DOHH2 (cell line): ENCODE data around the gene BCL2L11.

Source experiments
- H3F3A ChIP-seq: fragments of 200-600 bp; sonication (generic), shearing (Covaris generic); 2 replicates; pipeline ENCODE4 v1.6.0; 2016; ENCODE audit warnings: antibody characterized with exemption, mild to moderate bottlenecking; ENCODE audit not compliant: control insufficient read depth, insufficient read depth
- H3K27ac ChIP-seq: fragments of 200-600 bp; sonication (generic); 2 replicates; pipeline ENCODE4 v1.5.1; 2014; ENCODE audit warnings: low read depth, mild to moderate bottlenecking, low read length, moderate library complexity
- H3K27me3 ChIP-seq: fragments of 200-600 bp; sonication (generic); 2 replicates; pipeline ENCODE4 v1.6.1; 2014; ENCODE audit warnings: mild to moderate bottlenecking, low read length, mixed read lengths; ENCODE audit not compliant: control insufficient read depth
- H3K36me3 ChIP-seq: fragments of 200-600 bp; sonication (generic); 2 replicates; pipeline ENCODE4 v1.6.1; 2014; ENCODE audit warnings: mild to moderate bottlenecking, low read length, moderate library complexity, mixed read lengths; ENCODE audit not compliant: control insufficient read depth
- H3K4me1 ChIP-seq: fragments of 200-600 bp; sonication (generic); 2 replicates; pipeline ENCODE4 v1.6.1; 2014; ENCODE audit warnings: mild to moderate bottlenecking, low read length, mixed read lengths; ENCODE audit not compliant: control insufficient read depth
- H3K4me2 ChIP-seq: fragments of 200-600 bp; sonication (generic); 2 replicates; pipeline ENCODE4 v1.6.0; 2014; ENCODE audit warnings: mild to moderate bottlenecking, low read length, moderate library complexity
- H3K4me3 ChIP-seq: fragments of 200-600 bp; sonication (generic); 2 replicates; pipeline ENCODE4 v1.5.1; 2014; ENCODE audit warnings: mild to moderate bottlenecking, low read length, mixed read lengths
- H3K79me2 ChIP-seq: fragments of 200-600 bp; sonication (generic); 2 replicates; pipeline ENCODE4 v1.6.1; 2014; ENCODE audit warnings: mild to moderate bottlenecking, low read length, mixed read lengths; ENCODE audit not compliant: control insufficient read depth
- H3K9me2 ChIP-seq: fragments of 200-600 bp; sonication (generic); replicated peaks from 2 replicates; pipeline ENCODE4 v1.6.1; 2014; ENCODE audit warnings: mild to moderate bottlenecking, low read length, mixed read lengths; ENCODE audit not compliant: control insufficient read depth
- H3K9me3 ChIP-seq: fragments of 200-600 bp; sonication (generic); 2 replicates; pipeline ENCODE4 v1.6.1; 2014; ENCODE audit warnings: antibody characterized with exemption, low read length, mixed read lengths; ENCODE audit not compliant: control insufficient read depth, insufficient read depth
- H4K20me1 ChIP-seq: fragments of 200-600 bp; sonication (generic); 2 replicates; pipeline ENCODE4 v1.6.0; 2014; ENCODE audit warnings: low read depth, mild to moderate bottlenecking, antibody characterized with exemption, low read length, moderate library complexity; ENCODE audit not compliant: control insufficient read depth, insufficient read depth
- CTCF ChIP-seq: fragments of 200-600 bp; sonication (generic); IDR thresholded peaks from one replicate; pipeline ENCODE4 v1.5.1; 2014; ENCODE audit warnings: antibody characterized with exemption, mild to moderate bottlenecking, low read depth, low read length; ENCODE audit not compliant: poor library complexity, severe bottlenecking
- EZH2phosphoT487 ChIP-seq: fragments of 200-600 bp; sonication (generic); IDR thresholded peaks from 2 replicates; pipeline ENCODE4 v1.6.1; 2017; ENCODE audit warnings: borderline replicate concordance, mild to moderate bottlenecking, antibody characterized with exemption, low read length, moderate library complexity, mixed read lengths

The BCL2L11 gene

GRCh38 chr2:111116843-111117597 is 3.7 kb upstream of the BCL2L11 start:
- Histone ChIP-seq H3K36me3 (peaks cover 11% of the 10 kb centered on the region), H3K27ac (no peak overlapping the region), H3K4me2 (peak overlapping the region; percentile 97), H3K9me2 (no peaks in the 10 kb centered on the region), H3F3A (peaks cover 3% of the 10 kb centered on the region; the same call in 1 of the 2 replicates), H3K27me3 (peaks cover 47% of the 10 kb centered on the region), H3K79me2 (peaks cover 12% of the 10 kb centered on the region), H4K20me1 (peaks cover 4% of the 10 kb centered on the region; the same call in 1 of the 2 replicates), H3K9me3 (no peaks in the 10 kb centered on the region), H3K4me1 (peaks cover 37% of the 10 kb centered on the region), H3K4me3 (peak overlapping the region; percentile 91)
- peak; percentile 88 for TF ChIP-seq CTCF
- TF ChIP-seq EZH2phosphoT487, result no peak

GRCh38 chr2:111117598-111118480 is 2.9 kb upstream of the BCL2L11 start:
- Histone ChIP-seq H3K4me1 (peaks cover 38% of the 10 kb centered on the region), H3K9me3 (no peaks in the 10 kb centered on the region), H3K9me2 (no peaks in the 10 kb centered on the region), H3K79me2 (peaks cover 20% of the 10 kb centered on the region), H3F3A (peaks cover 3% of the 10 kb centered on the region; the same call in 1 of the 2 replicates), H4K20me1 (peaks cover 6% of the 10 kb centered on the region), H3K36me3 (peaks cover 15% of the 10 kb centered on the region), H3K27ac (no peak overlapping the region), H3K4me3 (peak overlapping the region; percentile 91), H3K27me3 (peaks cover 47% of the 10 kb centered on the region), H3K4me2 (peak overlapping the region; percentile 97)
- TF ChIP-seq CTCF, result no peak
- TF ChIP-seq EZH2phosphoT487, result no peak

GRCh38 chr2:111118481-111118980 is 2.2 kb upstream of the BCL2L11 start:
- Histone ChIP-seq H3K9me2 (no peaks in the 10 kb centered on the region), H3K27ac (no peak overlapping the region), H3K36me3 (peaks cover 22% of the 10 kb centered on the region), H3K9me3 (no peaks in the 10 kb centered on the region), H3K4me1 (peaks cover 44% of the 10 kb centered on the region), H3K4me2 (peak overlapping the region; percentile 97), H3F3A (peaks cover 3% of the 10 kb centered on the region; the same call in 1 of the 2 replicates), H3K27me3 (peaks cover 47% of the 10 kb centered on the region), H3K4me3 (peak overlapping the region; percentile 91), H4K20me1 (peaks cover 13% of the 10 kb centered on the region), H3K79me2 (peaks cover 26% of the 10 kb centered on the region)
- TF ChIP-seq EZH2phosphoT487 (no peak; the same call in 1 of the 2 replicates), CTCF (no peak)
